HCT116 (cell line): ENCODE measurements around the gene PRRX1. TPM values are rescaled to one million over a fixed set of nuclear protein-coding genes. Genes with fewer than 3 reads are reported as not detected.

ENCODE experiments used
- ATAC-seq: fragments of 200-7000 bp; cut with Tn5 transposase; 2 replicates; pipeline ENCODE4 v1.9.1; 2020; ENCODE audit warnings: mild to moderate bottlenecking, moderate library complexity
- BruUV-seq: library from RNA; stranded (reverse); fragments of 400-500 nt; replicated peaks from 2 replicates; lab custom pipeline; 2021; lab: Mats Ljungman, UMichigan
- CTCF ChIA-PET: fragments of 300-600 bp; sonication (Branson Sonifier 250); formaldehyde crosslinking; loops from one replicate; lab custom pipeline; 2021; ENCODE audit warnings: antibody characterized with exemption; lab: Charles Lee
- POLR2A ChIA-PET: fragments of 300-600, 350-600 bp; sonication (Branson Sonifier 250); formaldehyde crosslinking; loops from one replicate; lab custom pipeline; 2021; ENCODE audit warnings: antibody characterized with exemption; lab: Charles Lee
- RAD21 ChIA-PET, 2 experiments: fragments of 300-600 bp; sonication (Branson Sonifier 250); formaldehyde crosslinking; loops; one replicate each; lab custom pipeline; 2023; ENCODE audit warnings: low total read pairs in 2 of 2; ENCODE audit not compliant: uncharacterized antibody in 2 of 2, unreplicated experiment in 2 of 2, low non-redundant PET in 1 of 2; lab: Charles Lee
- DNase-seq: peaks from one replicate; pipeline ENCODE4 v3.0.0-alpha.2; 2010; ENCODE audit warnings: low read depth, low spot score
- H2AFZ ChIP-seq: fragments of 200-600 bp; shearing (Covaris generic), sonication (generic); 2 replicates; pipeline ENCODE4 v1.6.1; 2017; ENCODE audit warnings: low read depth, mixed run types, mixed read lengths, antibody characterized with exemption, low read length; ENCODE audit not compliant: poor library complexity, severe bottlenecking
- H3K27ac ChIP-seq: 2 replicates; pipeline ENCODE4 v1.5.1; 2012; ENCODE audit warnings: low read depth, low read length
- H3K27me3 ChIP-seq: fragments of 200-600 bp; sonication (generic); 2 replicates; pipeline ENCODE4 v1.6.1; 2016; ENCODE audit warnings: mixed run types, low read length, mixed read lengths; ENCODE audit not compliant: insufficient read depth
- H3K36me3 ChIP-seq, 2 experiments: fragments of 200-500 bp in 1 of 2; fragments of 200-600 bp in 1 of 2; sonication (Bioruptor generic) in 1 of 2; sonication (generic) in 1 of 2; 2 replicates each; pipeline versions ENCODE4 v1.5.1 to v1.6.1; 2014 to 2016; ENCODE audit warnings: low read length in 2 of 2, inconsistent platforms in 1 of 2, mixed read lengths in 1 of 2, mixed run types in 1 of 2; ENCODE audit not compliant: insufficient read depth in 2 of 2, control insufficient read depth in 1 of 2
- H3K4me1 ChIP-seq, 2 experiments: fragments of 200-600 bp in 1 of 2; sonication (generic) in 1 of 2; 2 replicates each; pipeline versions ENCODE4 v1.5.1 to v1.6.1; 2012 to 2017; ENCODE audit warnings: low read length in 2 of 2, inconsistent platforms in 1 of 2, mild to moderate bottlenecking in 1 of 2, mixed read lengths in 1 of 2, mixed run types in 1 of 2, moderate library complexity in 1 of 2; ENCODE audit not compliant: insufficient read depth in 2 of 2, control insufficient read depth in 1 of 2
- H3K4me2 ChIP-seq: fragments of 200-600 bp; sonication (generic); 2 replicates; pipeline ENCODE4 v1.6.1; 2017; ENCODE audit warnings: mixed run types, low read length, mixed read lengths
- H3K4me3 ChIP-seq, 2 experiments: fragments of 200-600 bp in 1 of 2; sonication (generic) in 1 of 2; replicated peaks in 1 of 2; 2 replicates each; pipeline ENCODE4 v1.5.1; 2011 to 2016; ENCODE audit warnings: low read length in 2 of 2, control low read depth in 1 of 2, low read depth in 1 of 2, mild to moderate bottlenecking in 1 of 2, mixed read lengths in 1 of 2, mixed run types in 1 of 2
- H3K79me2 ChIP-seq: fragments of 200-600 bp; sonication (generic); 2 replicates; pipeline ENCODE4 v1.6.1; 2017; ENCODE audit warnings: mild to moderate bottlenecking, mixed run types, low read length, moderate library complexity, mixed read lengths; ENCODE audit not compliant: insufficient read depth
- H3K9ac ChIP-seq: fragments of 200-600 bp; sonication (generic); 2 replicates; pipeline ENCODE4 v1.6.1; 2016; ENCODE audit warnings: low read length, mixed read lengths
- H3K9me2 ChIP-seq: fragments of 200-600 bp; sonication (generic), shearing (Covaris generic); 2 replicates; pipeline ENCODE4 v1.6.1; 2017; ENCODE audit warnings: mixed run types, mild to moderate bottlenecking, moderate library complexity; ENCODE audit not compliant: insufficient read depth
- H3K9me3 ChIP-seq, 2 experiments: fragments of 200-500 bp in 1 of 2; fragments of 200-600 bp in 1 of 2; sonication (Bioruptor generic) in 1 of 2; sonication (generic) in 1 of 2; 2 replicates each; pipeline ENCODE4 v1.6.1; 2014 to 2017; ENCODE audit warnings: low read length in 2 of 2, mixed read lengths in 2 of 2, inconsistent platforms in 1 of 2, low read depth in 1 of 2, mild to moderate bottlenecking in 1 of 2, mixed run types in 1 of 2, moderate library complexity in 1 of 2; ENCODE audit not compliant: control insufficient read depth in 1 of 2, insufficient read depth in 1 of 2
- H4K20me1 ChIP-seq: fragments of 200-600 bp; sonication (generic), shearing (Covaris generic); 2 replicates; pipeline ENCODE4 v1.6.1; 2017; ENCODE audit warnings: mixed run types, mild to moderate bottlenecking, moderate library complexity; ENCODE audit not compliant: insufficient read depth
- CEBPB ChIP-seq: IDR thresholded peaks from 2 replicates; pipeline ENCODE4 v1.6.1; 2012; ENCODE audit warnings: low read depth
- CTCF ChIP-seq, 3 experiments: fragments of 200-600 bp in 1 of 3; sonication (generic) in 1 of 3; IDR thresholded peaks in 2 of 3; conservative IDR thresholded peaks in 1 of 3; 2 replicates each; pipeline ENCODE4 v1.5.1; 2012 to 2017; ENCODE audit warnings: low read depth in 2 of 3, low read length in 2 of 3, antibody characterized with exemption in 1 of 3, borderline replicate concordance in 1 of 3, control low read depth in 1 of 3, mild to moderate bottlenecking in 1 of 3, mixed read lengths in 1 of 3, mixed run types in 1 of 3, moderate library complexity in 1 of 3; ENCODE audit not compliant: insufficient read depth in 1 of 3
- EGR1 ChIP-seq: IDR thresholded peaks from 2 replicates; pipeline ENCODE4 v1.6.1; 2012; ENCODE audit warnings: low read depth
- EZH2 ChIP-seq: fragments of 200-600 bp; sonication (generic); IDR thresholded peaks from 2 replicates; pipeline ENCODE4 v1.6.1; 2017; ENCODE audit warnings: antibody characterized with exemption, mixed run types
- POLR2A ChIP-seq: IDR thresholded peaks from 2 replicates; pipeline ENCODE4 v1.7.0; 2011; ENCODE audit warnings: borderline replicate concordance; ENCODE audit not compliant: insufficient read depth, insufficient read length; ENCODE audit errors: extremely low read depth
- REST ChIP-seq: IDR thresholded peaks from 2 replicates; pipeline ENCODE4 v1.6.1; 2012; ENCODE audit warnings: low read depth
- SIN3A ChIP-seq: IDR thresholded peaks from 2 replicates; pipeline ENCODE4 v1.6.1; 2012; ENCODE audit warnings: low read depth
- SP1 ChIP-seq: IDR thresholded peaks from 2 replicates; pipeline ENCODE4 v1.6.1; 2012; ENCODE audit warnings: low read depth
- TCF7L2 ChIP-seq: IDR thresholded peaks from 2 replicates; pipeline ENCODE4 v1.7.0; 2011; ENCODE audit warnings: borderline replicate concordance, inconsistent platforms; ENCODE audit not compliant: insufficient read depth, insufficient read length; ENCODE audit errors: extremely low read depth
- YY1 ChIP-seq: IDR thresholded peaks from 2 replicates; pipeline ENCODE4 v1.6.1; 2011; ENCODE audit warnings: low read length, low read depth, moderate library complexity, mild to moderate bottlenecking; ENCODE audit not compliant: insufficient replicate concordance; ENCODE audit errors: extremely low read depth
- ZFX ChIP-seq: fragments of 450-650 bp; IDR thresholded peaks from 2 replicates; pipeline ENCODE4 v1.6.1; 2017
- ZNF274 ChIP-seq: fragments of 200-500 bp; sonication (Bioruptor generic); IDR thresholded peaks from 2 replicates; pipeline ENCODE4 v1.6.1; 2014; ENCODE audit warnings: mild to moderate bottlenecking, low read depth, low read length, inconsistent platforms
- intact Hi-C: fragments of 100-400 bp; cut with micrococcal nuclease; formaldehyde crosslinking; loops from 2 replicates; pipeline ENCODE4 v1.10.0; 2022
- total RNA-seq: library from RNA; stranded (reverse); gene quantifications from one replicate; pipeline ENCODE4 v1.2.1, GENCODE V29; 2021; ENCODE audit not compliant: unreplicated experiment
- TF ChIP-seq, protein P1 (sequence below): IDR thresholded peaks from 2 replicates; pipeline ENCODE4 v1.6.1; 2012

Gene PRRX1
- total RNA-seq, 1 experiment from 2014 or later: 0.37 TPM

- no peak overlapping the region for H3K4me3 ChIP-seq
- no peak for ATAC-seq
- H3K9ac ChIP-seq: no peak overlapping the region
- H3K4me1 ChIP-seq: no peaks in the 10 kb centered on the region
- TF ChIP-seq YY1: no peak
- no peak for TF ChIP-seq ZNF274
- TF ChIP-seq, protein P1, sequence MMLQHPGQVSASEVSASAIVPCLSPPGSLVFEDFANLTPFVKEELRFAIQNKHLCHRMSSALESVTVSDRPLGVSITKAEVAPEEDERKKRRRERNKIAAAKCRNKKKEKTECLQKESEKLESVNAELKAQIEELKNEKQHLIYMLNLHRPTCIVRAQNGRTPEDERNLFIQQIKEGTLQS: no peak
- TF ChIP-seq ZFX: no peak
- TF ChIP-seq POLR2A: no peak
- no peak for TF ChIP-seq SIN3A
- no peak for TF ChIP-seq EGR1
- TF ChIP-seq TCF7L2: no peak
- TF ChIP-seq REST: no peak
- no peak for TF ChIP-seq CEBPB
- TF ChIP-seq CTCF (IDR thresholded peaks at IDR 0.05 in 2 of 3, conservative IDR thresholded peaks at IDR 0.05 in 1 of 3; ENCODE audit: borderline replicate concordance in 1 of 3, insufficient read depth in 1 of 3, low read depth in 2 of 3, low read length in 2 of 3): no peak
- no peak for TF ChIP-seq SP1
- no peak for TF ChIP-seq EZH2
- H3K9me2 ChIP-seq: no peaks in the 10 kb centered on the region
- BruUV-seq: no TSS peak
- no peak overlapping the region for H3K4me2 ChIP-seq
- RAD21 ChIA-PET: no interaction called here
- intact Hi-C loops: no loop called here
- POLR2A ChIA-PET: no interaction called here
- H3K79me2 ChIP-seq: no peaks in the 10 kb centered on the region
- no peaks in the 10 kb centered on the region for H3K9me3 ChIP-seq
- CTCF ChIA-PET: no interaction called here
- no peak overlapping the region for H2AFZ ChIP-seq
- H3K27ac ChIP-seq: no peak overlapping the region
- H4K20me1 ChIP-seq: no peaks in the 10 kb centered on the region
- no peaks in the 10 kb centered on the region for H3K36me3 ChIP-seq
- no peak for DNase-seq
- no peaks in the 10 kb centered on the region for H3K27me3 ChIP-seq
These were observed 64.0 kb downstream of the PRRX1 start for GRCh38 chr1:170727963-170728362.
